Endodermal cell (in vitro differentiated cells): ENCODE results near the gene CLMN. TPM values are rescaled to one million over a fixed set of nuclear protein-coding genes. Genes with fewer than 3 reads are reported as not detected.

Experiments
- DNase-seq: peaks from one replicate; pipeline ENCODE4 v3.0.0-alpha.2; 2017
- H3K27ac ChIP-seq: 2 replicates; pipeline ENCODE4 v1.5.1; 2013; ENCODE audit warnings: mild to moderate bottlenecking, low read depth, low read length, moderate library complexity
- H3K27me3 ChIP-seq: 2 replicates; pipeline ENCODE4 v1.6.1; 2013; ENCODE audit warnings: mild to moderate bottlenecking, low read length, moderate library complexity; ENCODE audit not compliant: insufficient read depth, control insufficient read depth, poor library complexity, severe bottlenecking
- H3K36me3 ChIP-seq: 2 replicates; pipeline ENCODE4 v1.7.0; 2013; ENCODE audit warnings: mild to moderate bottlenecking, low read length, moderate library complexity; ENCODE audit not compliant: control insufficient read depth, insufficient read depth
- H3K4me1 ChIP-seq: one replicate; pipeline ENCODE4 v1.7.0; 2013; ENCODE audit warnings: low read length; ENCODE audit not compliant: control insufficient read depth, insufficient read depth
- H3K4me3 ChIP-seq: 2 replicates; pipeline ENCODE4 v1.5.1; 2013; ENCODE audit warnings: mild to moderate bottlenecking, low read length, moderate library complexity
- H3K9ac ChIP-seq: 2 replicates; pipeline ENCODE4 v1.6.1; 2013; ENCODE audit warnings: mild to moderate bottlenecking, low read length, moderate library complexity; ENCODE audit not compliant: poor library complexity, severe bottlenecking; ENCODE audit errors: extremely low read depth
- H3K9me3 ChIP-seq: 2 replicates; pipeline ENCODE4 v1.6.1; 2013; ENCODE audit warnings: mild to moderate bottlenecking, low read length, moderate library complexity; ENCODE audit not compliant: control insufficient read depth
- H3K27ac Mint-ChIP-seq: 2 replicates; pipeline ENCODE4 v1.8.0; 2020; ENCODE audit warnings: mixed read lengths
- H3K27me3 Mint-ChIP-seq: 2 replicates; pipeline ENCODE4 v1.8.0; 2021; ENCODE audit warnings: mild to moderate bottlenecking, mixed read lengths; ENCODE audit not compliant: insufficient read depth
- H3K36me3 Mint-ChIP-seq: 2 replicates; pipeline ENCODE4 v1.8.0; 2020; ENCODE audit warnings: low read depth, mixed read lengths
- H3K4me1 Mint-ChIP-seq: 2 replicates; pipeline ENCODE4 v1.8.0; 2020; ENCODE audit warnings: mixed read lengths
- H3K4me3 Mint-ChIP-seq: 2 replicates; pipeline ENCODE4 v1.8.0; 2020; ENCODE audit warnings: mild to moderate bottlenecking, moderate library complexity, mixed read lengths
- H3K9me3 Mint-ChIP-seq: 2 replicates; pipeline ENCODE4 v1.8.0; 2020; ENCODE audit warnings: mild to moderate bottlenecking, mixed read lengths
- WGBS, 2 experiments: methylation state at CpG; one replicate each; pipeline versions ENCODE4 v1.1.5 to v1.1.7; 2013; ENCODE audit warnings: missing lambda C conversion rate in 2 of 2, mixed read lengths in 1 of 2; ENCODE audit not compliant: insufficient coverage in 1 of 2, insufficient read length in 1 of 2; 5-methylcytosine and 5-hydroxymethylcytosine counted together
- total RNA-seq, 2 donors: library from RNA; stranded (reverse); fragmentation: NEBNext Ultra II Directional in 1 of 2; extraction: Animal tissue kit (Norgen Biotek cat#: 25700) in 1 of 2; gene quantifications; 2 replicates in 1 of 2; 3 replicates in 1 of 2; pipeline ENCODE4 v1.2.1, GENCODE V29; 2021
- TF ChIP-seq, protein P1 (sequence below): fragments of 200-600 bp; sonication (generic); conservative IDR thresholded peaks from 2 replicates; pipeline ENCODE4 v1.5.0; 2021; ENCODE audit warnings: antibody characterized with exemption, mild to moderate bottlenecking

Gene CLMN
- total RNA-seq, 2 donors from 2014 or later: 9.5 to 11.7 TPM

DNA sequence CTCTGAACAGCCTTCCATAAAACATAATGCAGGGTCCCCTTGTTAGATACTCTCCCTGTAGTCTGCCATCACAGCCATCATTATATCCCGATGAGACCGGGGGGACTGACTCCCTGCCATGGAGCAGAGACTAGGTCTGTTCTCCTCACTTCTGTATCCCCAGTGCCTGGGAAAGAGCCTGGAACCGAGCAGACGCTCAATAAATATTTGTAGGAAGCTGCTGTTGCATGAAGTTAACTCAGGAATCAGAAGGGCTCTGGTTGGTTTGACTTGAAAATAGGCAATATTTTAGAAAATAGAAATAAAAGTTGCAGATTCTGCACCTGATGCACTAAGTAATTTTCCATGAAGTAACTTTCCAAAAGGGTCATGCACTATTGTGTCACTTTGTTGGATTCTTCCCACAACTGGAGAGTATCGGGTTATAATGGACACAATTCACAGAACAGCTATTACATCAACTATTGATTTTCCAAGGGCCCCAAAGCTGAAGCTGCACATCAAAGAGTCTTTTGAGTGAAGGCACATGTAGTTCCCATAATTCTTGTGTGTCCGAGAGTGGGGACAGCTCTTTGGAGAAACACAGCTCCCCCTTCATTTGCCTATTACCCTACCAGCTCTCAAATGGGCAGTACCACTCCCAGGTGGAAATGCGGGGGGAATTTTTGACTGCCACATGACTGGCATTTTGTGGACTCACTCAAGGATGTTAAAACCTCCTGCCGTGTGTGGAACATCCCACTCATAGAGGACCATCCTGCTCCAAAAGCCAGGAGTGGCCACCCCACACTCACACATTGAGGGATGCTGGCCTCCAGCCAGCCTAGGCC, 18.8 kb downstream of the CLMN start:
- TF ChIP-seq, protein P1, sequence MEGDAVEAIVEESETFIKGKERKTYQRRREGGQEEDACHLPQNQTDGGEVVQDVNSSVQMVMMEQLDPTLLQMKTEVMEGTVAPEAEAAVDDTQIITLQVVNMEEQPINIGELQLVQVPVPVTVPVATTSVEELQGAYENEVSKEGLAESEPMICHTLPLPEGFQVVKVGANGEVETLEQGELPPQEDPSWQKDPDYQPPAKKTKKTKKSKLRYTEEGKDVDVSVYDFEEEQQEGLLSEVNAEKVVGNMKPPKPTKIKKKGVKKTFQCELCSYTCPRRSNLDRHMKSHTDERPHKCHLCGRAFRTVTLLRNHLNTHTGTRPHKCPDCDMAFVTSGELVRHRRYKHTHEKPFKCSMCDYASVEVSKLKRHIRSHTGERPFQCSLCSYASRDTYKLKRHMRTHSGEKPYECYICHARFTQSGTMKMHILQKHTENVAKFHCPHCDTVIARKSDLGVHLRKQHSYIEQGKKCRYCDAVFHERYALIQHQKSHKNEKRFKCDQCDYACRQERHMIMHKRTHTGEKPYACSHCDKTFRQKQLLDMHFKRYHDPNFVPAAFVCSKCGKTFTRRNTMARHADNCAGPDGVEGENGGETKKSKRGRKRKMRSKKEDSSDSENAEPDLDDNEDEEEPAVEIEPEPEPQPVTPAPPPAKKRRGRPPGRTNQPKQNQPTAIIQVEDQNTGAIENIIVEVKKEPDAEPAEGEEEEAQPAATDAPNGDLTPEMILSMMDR: no peak
- Histone ChIP-seq H3K9me3 (peaks cover 6% of the 10 kb centered on the region), H3K4me1 (peaks cover 7% of the 10 kb centered on the region), H3K27ac (no peak overlapping the region), H3K36me3 (no peaks in the 10 kb centered on the region), H3K27me3 (peaks cover 7% of the 10 kb centered on the region), H3K4me3 (no peak overlapping the region), H3K9ac (no peak overlapping the region)
- 93 to 95% methylated on average over 4 to 8 of the region's 8 CpGs for WGBS, 2 experiments
- peaks cover 8% of the 10 kb centered on the region for H3K9me3 Mint-ChIP-seq
- no peak overlapping the region for H3K27ac Mint-ChIP-seq
- peaks cover 20% of the 10 kb centered on the region for H3K4me1 Mint-ChIP-seq
- no peak for DNase-seq
- no peaks in the 10 kb centered on the region for H3K36me3 Mint-ChIP-seq
- H3K27me3 Mint-ChIP-seq: peaks cover 5% of the 10 kb centered on the region
- no peak overlapping the region for H3K4me3 Mint-ChIP-seq

DNA sequence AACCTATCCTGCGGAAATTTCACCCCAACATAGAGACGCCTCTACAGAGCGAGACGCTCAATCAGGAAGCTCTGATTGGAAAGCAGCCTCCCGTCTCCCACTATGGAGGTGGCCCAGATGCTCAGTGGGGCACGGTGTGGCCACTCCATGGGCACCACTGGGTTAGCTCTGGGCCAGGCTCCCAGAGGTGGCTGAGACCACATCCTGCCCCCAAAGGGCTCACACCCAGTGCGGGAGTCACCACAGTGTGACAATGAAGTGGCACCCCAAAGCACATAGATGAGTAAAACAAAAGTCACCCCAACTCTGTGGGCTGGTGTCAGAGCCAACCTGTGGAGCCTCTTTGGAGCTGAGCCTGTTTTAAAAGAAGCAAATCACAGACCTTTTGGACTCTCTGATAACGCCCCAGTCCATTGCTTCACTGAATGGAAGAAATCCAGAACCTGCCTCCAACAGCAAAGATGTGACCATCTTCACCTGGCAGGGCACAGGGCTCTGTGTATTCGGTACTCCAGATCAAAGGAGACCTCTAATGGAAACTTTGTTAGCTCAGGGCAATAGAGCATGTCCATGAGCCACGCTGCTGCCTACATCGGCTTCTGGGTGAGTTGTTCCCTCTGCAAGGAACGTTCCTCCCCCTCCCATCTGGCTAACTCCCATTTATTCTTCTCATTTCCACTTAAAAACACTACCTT, 19.6 kb downstream of the CLMN start:
- Histone ChIP-seq H3K27me3 (peaks cover 7% of the 10 kb centered on the region), H3K27ac (no peak overlapping the region), H3K9me3 (peaks cover 11% of the 10 kb centered on the region), H3K4me1 (peaks cover 7% of the 10 kb centered on the region), H3K9ac (no peak overlapping the region), H3K4me3 (no peak overlapping the region), H3K36me3 (no peaks in the 10 kb centered on the region)
- WGBS, 2 experiments: 94 to 96% methylated on average over 8 to 12 of the region's 12 CpGs
- H3K4me1 Mint-ChIP-seq: peaks cover 20% of the 10 kb centered on the region
- DNase-seq: no peak
- H3K9me3 Mint-ChIP-seq: peaks cover 14% of the 10 kb centered on the region
- no peak overlapping the region for H3K4me3 Mint-ChIP-seq
- H3K36me3 Mint-ChIP-seq: peaks cover 3% of the 10 kb centered on the region
- H3K27ac Mint-ChIP-seq: no peak overlapping the region
- TF ChIP-seq, protein P1: no peak
- peaks cover 7% of the 10 kb centered on the region for H3K27me3 Mint-ChIP-seq

DNA sequence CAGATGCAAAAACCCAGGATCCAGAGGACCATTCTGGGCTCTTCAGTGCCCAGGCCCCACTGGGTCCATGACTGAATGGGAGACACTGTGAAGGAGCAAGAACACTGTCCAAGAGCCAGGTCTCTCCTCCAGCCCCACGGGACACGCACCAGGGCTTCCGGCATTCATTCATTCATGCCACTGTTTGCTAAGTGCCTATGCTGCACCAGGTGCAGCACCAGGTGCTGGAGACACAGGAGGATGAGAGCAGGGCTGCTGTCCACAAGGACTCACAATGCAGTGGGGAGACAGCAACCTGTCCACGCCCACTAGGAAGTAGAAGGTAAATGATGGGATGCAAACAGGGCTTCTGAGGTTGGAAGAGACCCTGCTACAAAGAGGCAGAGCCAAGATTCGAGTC, 20.4 kb downstream of the CLMN start:
- Histone ChIP-seq H3K9me3 (peaks cover 11% of the 10 kb centered on the region), H3K27me3 (peaks cover 7% of the 10 kb centered on the region), H3K36me3 (no peaks in the 10 kb centered on the region), H3K4me3 (no peak overlapping the region), H3K27ac (no peak overlapping the region), H3K4me1 (peaks cover 7% of the 10 kb centered on the region), H3K9ac (no peak overlapping the region)
- H3K27me3 Mint-ChIP-seq: peaks cover 9% of the 10 kb centered on the region
- peaks cover 4% of the 10 kb centered on the region for H3K36me3 Mint-ChIP-seq
- TF ChIP-seq, protein P1: no peak
- H3K9me3 Mint-ChIP-seq: peaks cover 17% of the 10 kb centered on the region
- 91 to 95% methylated on average over 5 of the region's 5 CpGs for WGBS, 2 experiments
- H3K4me1 Mint-ChIP-seq: peaks cover 18% of the 10 kb centered on the region
- no peak for DNase-seq
- H3K4me3 Mint-ChIP-seq: no peak overlapping the region
- H3K27ac Mint-ChIP-seq: no peak overlapping the region
